Parathyroid adenoma (tissue), 2 donors: Measurements from ENCODE around the gene ABCC9.

Experiments
- H2AFZ ChIP-seq: fragments of 300-600 bp; sonication (generic); one replicate; pipeline ENCODE4 v1.7.0; 2017; ENCODE audit warnings: antibody characterized with exemption, mild to moderate bottlenecking
- H3K27ac ChIP-seq: fragments of 300-600 bp; sonication (generic); one replicate; pipeline ENCODE4 v1.7.0; 2017
- H3K27me3 ChIP-seq: fragments of 300-600 bp; sonication (generic); one replicate; pipeline ENCODE4 v1.7.0; 2017; ENCODE audit warnings: low read length; ENCODE audit not compliant: control insufficient read depth, insufficient read depth
- H3K36me3 ChIP-seq: fragments of 300-600 bp; sonication (generic); one replicate; pipeline ENCODE4 v1.7.0; 2017; ENCODE audit warnings: low read length; ENCODE audit not compliant: control insufficient read depth, insufficient read depth
- H3K4me1 ChIP-seq: fragments of 300-600 bp; sonication (generic); one replicate; pipeline ENCODE4 v1.7.0; 2017; ENCODE audit warnings: control low read depth
- H3K4me2 ChIP-seq: fragments of 300-600 bp; sonication (generic); one replicate; pipeline ENCODE4 v1.7.0; 2017; ENCODE audit warnings: low read length
- H3K4me3 ChIP-seq: fragments of 300-600 bp; sonication (generic); one replicate; pipeline ENCODE4 v1.7.0; 2017; ENCODE audit warnings: low read depth, low read length
- H3K79me2 ChIP-seq: fragments of 300-600 bp; sonication (generic); one replicate; pipeline ENCODE4 v1.7.0; 2017; ENCODE audit warnings: control low read depth
- H3K9ac ChIP-seq: fragments of 300-600 bp; sonication (generic); one replicate; pipeline ENCODE4 v1.7.0; 2017; ENCODE audit warnings: mild to moderate bottlenecking
- H3K9me3 ChIP-seq: fragments of 300-600 bp; sonication (generic); one replicate; pipeline ENCODE4 v1.7.0; 2017; ENCODE audit warnings: low read length; ENCODE audit not compliant: control insufficient read depth
- CTCF ChIP-seq: fragments of 300-600 bp; sonication (generic); IDR thresholded peaks from one replicate; pipeline ENCODE4 v1.7.0; 2017; ENCODE audit warnings: antibody characterized with exemption, mild to moderate bottlenecking
- donor health status: primary hyperparathyroidism.

The ABCC9 gene

GRCh38 chr12:21780786-21781185, 160.4 kb downstream of the ABCC9 start:
- Histone ChIP-seq H3K9ac (no peak overlapping the region), H3K4me2 (no peak overlapping the region), H3K4me1 (no peaks in the 10 kb centered on the region), H3K27ac (no peak overlapping the region), H2AFZ (no peak overlapping the region), H3K27me3 (no peaks in the 10 kb centered on the region), H3K79me2 (no peaks in the 10 kb centered on the region), H3K36me3 (no peaks in the 10 kb centered on the region), H3K9me3 (no peaks in the 10 kb centered on the region), H3K4me3 (no peak overlapping the region)
- no peak for TF ChIP-seq CTCF

GRCh38 chr12:21776175-21776574, 165.1 kb downstream of the ABCC9 start:
- Histone ChIP-seq H3K27me3 (no peaks in the 10 kb centered on the region), H3K36me3 (no peaks in the 10 kb centered on the region), H3K4me2 (no peak overlapping the region), H3K9me3 (no peaks in the 10 kb centered on the region), H3K9ac (no peak overlapping the region), H3K27ac (no peak overlapping the region), H3K79me2 (no peaks in the 10 kb centered on the region), H3K4me3 (no peak overlapping the region), H2AFZ (no peak overlapping the region), H3K4me1 (no peaks in the 10 kb centered on the region)
- no peak for TF ChIP-seq CTCF

GRCh38 chr12:21775133-21775820, 165.9 kb downstream of the ABCC9 start:
- Histone ChIP-seq H3K4me3 (peak overlapping the region; percentile 33), H3K9ac (no peak overlapping the region), H3K9me3 (no peaks in the 10 kb centered on the region), H2AFZ (no peak overlapping the region), H3K4me2 (peak overlapping the region; percentile 64), H3K27ac (peak overlapping the region; percentile 30), H3K4me1 (no peaks in the 10 kb centered on the region), H3K36me3 (no peaks in the 10 kb centered on the region), H3K27me3 (no peaks in the 10 kb centered on the region), H3K79me2 (no peaks in the 10 kb centered on the region)
- no peak for TF ChIP-seq CTCF

- peak within 1 kb of the TSS; percentile 64 for H3K4me2 ChIP-seq
- H3K9ac ChIP-seq: no peak within 1 kb of the TSS
- H3K9me3 ChIP-seq: no peaks in the 10 kb centered on the region
- no peaks in the 10 kb centered on the region for H3K36me3 ChIP-seq
- no peaks in the 10 kb centered on the region for H3K4me1 ChIP-seq
- H3K27me3 ChIP-seq: no peaks in the 10 kb centered on the region
- H3K4me3 ChIP-seq: peak within 1 kb of the TSS; percentile 47
- H3K79me2 ChIP-seq: no peaks in the 10 kb centered on the region
- H2AFZ ChIP-seq: peak within 1 kb of the TSS; percentile 61
- H3K27ac ChIP-seq: peak within 1 kb of the TSS; percentile 30
- TF ChIP-seq CTCF: no peak
These were observed 166.7 kb downstream of the ABCC9 start, which contains the start of gene KCNJ8 for GRCh38 chr12:21774358-21775132. TSS of gene KCNJ8 (minus strand) at chr12:21774706. CDS start at chr12:21773616, 1,090 bp downstream.
